ENCODE measurements around the gene SELENOO. TPM values are rescaled to one million over a fixed set of nuclear protein-coding genes. Genes with fewer than 3 reads are reported as not detected.

SELENOO gene
- total RNA-seq, 4 donors from 2014 or later = 36.1 to 66.6 (median 44.8) TPM

DNA sequence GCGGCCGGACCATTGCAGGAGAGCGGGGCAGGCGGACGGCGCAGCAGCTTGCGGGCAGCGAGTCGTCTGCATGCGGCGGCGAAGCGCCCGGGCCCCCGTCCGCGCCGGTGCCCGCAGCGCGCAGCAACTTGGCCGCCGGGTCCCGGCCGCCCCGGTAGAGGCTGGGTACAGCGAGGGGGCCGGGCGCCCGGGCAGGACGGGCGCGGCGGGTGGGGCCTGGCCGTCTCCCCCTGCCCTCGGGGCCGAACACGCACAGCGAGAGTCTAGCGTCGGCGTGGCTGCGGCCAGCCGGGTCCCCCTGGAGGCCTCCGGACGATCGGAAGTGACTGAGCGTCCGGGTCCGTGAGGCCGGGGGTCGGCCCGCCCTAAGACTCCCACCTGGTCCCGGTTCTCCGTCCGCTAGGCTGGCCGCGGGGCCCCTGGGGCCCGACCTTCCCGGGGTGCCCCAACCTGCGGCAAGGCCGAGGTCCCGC, 15.9 kb upstream of the SELENOO start:
- Histone ChIP-seq H3K4me1 (peaks cover 0 to 49% (median 26%) of the 10 kb centered on the region in 4 donors), H3K36me3 (no peaks in the 10 kb centered on the region), H3K9me3 (no peaks in the 10 kb centered on the region), H3K4me3 (peak overlapping the region; percentile 48 to 67 (median 50)), H3K27ac (peak overlapping the region in 2 of 4 donors; percentile 31 to 58), H3K27me3 (peaks cover 0 to 3% of the 10 kb centered on the region in 2 donors)
- DNase-seq (ENCODE audit: low spot score in 2 of 2) = no peak
- TF ChIP-seq, protein P1, sequence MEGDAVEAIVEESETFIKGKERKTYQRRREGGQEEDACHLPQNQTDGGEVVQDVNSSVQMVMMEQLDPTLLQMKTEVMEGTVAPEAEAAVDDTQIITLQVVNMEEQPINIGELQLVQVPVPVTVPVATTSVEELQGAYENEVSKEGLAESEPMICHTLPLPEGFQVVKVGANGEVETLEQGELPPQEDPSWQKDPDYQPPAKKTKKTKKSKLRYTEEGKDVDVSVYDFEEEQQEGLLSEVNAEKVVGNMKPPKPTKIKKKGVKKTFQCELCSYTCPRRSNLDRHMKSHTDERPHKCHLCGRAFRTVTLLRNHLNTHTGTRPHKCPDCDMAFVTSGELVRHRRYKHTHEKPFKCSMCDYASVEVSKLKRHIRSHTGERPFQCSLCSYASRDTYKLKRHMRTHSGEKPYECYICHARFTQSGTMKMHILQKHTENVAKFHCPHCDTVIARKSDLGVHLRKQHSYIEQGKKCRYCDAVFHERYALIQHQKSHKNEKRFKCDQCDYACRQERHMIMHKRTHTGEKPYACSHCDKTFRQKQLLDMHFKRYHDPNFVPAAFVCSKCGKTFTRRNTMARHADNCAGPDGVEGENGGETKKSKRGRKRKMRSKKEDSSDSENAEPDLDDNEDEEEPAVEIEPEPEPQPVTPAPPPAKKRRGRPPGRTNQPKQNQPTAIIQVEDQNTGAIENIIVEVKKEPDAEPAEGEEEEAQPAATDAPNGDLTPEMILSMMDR (IDR thresholded peaks at IDR 0.05) = no peak
- TF ChIP-seq POLR2A (IDR thresholded peaks at IDR 0.05) (no peak), EP300 (IDR thresholded peaks at IDR 0.05) (no peak)
- 25 to 45% methylated on average over 6 to 25 of the region's 63 CpGs for WGBS, 2 donors

DNA sequence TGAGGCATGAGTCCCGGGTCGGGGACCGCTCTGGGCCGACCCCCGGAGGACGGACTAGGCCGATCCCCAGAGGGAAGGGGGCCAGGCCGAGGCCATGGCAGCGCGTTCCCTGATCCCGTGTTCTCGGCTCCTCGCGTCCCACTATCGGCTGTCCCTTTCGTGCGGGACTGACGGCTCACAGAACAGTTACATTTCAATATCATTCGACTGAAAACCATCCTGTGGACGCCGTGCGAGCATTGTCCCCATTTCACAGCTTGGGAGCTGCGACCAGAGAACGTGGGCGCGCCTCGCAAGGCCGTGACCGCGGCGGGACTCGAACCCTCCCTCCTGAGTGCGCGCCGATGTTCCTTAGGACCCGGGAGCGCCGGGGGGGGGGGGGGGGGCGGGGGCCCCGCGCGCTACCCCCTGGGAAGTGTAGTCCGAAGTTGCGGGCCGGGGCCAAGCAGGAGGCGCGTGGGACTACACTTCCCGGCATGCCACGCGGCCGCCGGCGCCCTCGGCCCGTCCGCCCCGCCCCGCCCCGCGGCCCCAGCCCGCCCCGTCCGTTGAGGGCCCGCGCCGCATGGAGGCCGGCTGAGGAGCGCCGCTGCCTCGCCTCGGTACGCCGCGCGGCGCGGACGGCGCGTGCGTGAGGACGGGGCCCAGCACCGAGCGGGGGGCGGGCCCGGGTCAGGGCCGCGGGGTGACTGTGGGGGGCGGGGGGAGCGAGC, 15.3 kb upstream of the SELENOO start, which contains the start of gene TRABD:
Gene TRABD, plus strand, starts transcription at position 539 of the 713 bp plus-strand sequence. CDS start 7,148 bp downstream, outside the sequence.
- H3K4me3 ChIP-seq = peak within 1 kb of the TSS; percentile 51 to 68 (median 61)
- H3K27ac ChIP-seq = peak within 1 kb of the TSS; percentile 11 to 77 (median 74)
- no peak for TF ChIP-seq POLR2A (IDR thresholded peaks at IDR 0.05)
- TF ChIP-seq, protein P1 (IDR thresholded peaks at IDR 0.05) = peak in 1 of 5 experiments; percentile 8
- TF ChIP-seq EP300 (IDR thresholded peaks at IDR 0.05) = peak in 1 of 2 donors; percentile 31
- no peaks in the 10 kb centered on the region for H3K27me3 ChIP-seq
- WGBS, 2 donors = 2 to 3% methylated on average over 20 to 52 of the region's 90 CpGs
- H3K4me1 ChIP-seq = peaks cover 0 to 55% (median 31%) of the 10 kb centered on the region in 4 donors
- H3K9me3 ChIP-seq = no peaks in the 10 kb centered on the region
- DNase-seq (ENCODE audit: low spot score in 2 of 2) = peak; percentile 65 to 74
- no peaks in the 10 kb centered on the region for H3K36me3 ChIP-seq

DNA sequence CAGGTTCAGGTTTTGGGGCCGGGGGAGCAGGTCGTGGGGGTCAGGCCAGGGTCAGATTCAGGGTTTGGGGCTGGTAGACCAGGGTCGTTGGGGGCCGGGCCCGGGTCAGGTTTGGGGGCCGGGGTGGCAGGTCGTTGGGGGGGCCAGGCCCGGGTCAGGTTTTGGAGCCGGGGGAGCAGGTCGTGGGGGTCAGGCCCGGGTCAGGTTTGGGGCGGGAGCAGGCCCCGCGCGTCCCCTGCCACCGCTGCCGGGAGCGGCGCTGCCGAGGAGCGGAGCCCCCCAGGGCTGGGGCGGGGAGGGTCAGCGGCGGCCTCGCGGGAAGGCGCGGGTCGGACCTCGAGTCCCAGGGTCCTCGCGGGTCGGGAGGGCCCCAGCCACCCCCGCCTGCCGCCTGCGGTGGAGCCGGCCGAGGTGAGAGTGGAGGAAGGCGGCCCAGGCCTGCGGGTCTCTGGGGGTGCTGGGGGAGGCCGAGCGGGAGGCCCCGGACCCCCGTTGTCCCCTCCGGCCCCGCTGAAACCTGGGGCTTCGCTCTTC, 14.6 kb upstream of the SELENOO start:
- 0 to 8% methylated on average over 6 to 7 of the region's 47 CpGs for WGBS, 2 donors
- Histone ChIP-seq H3K4me3 (peak overlapping the region; percentile 51 to 68 (median 61)), H3K27ac (peak overlapping the region; percentile 11 to 77 (median 74)), H3K36me3 (no peaks in the 10 kb centered on the region), H3K9me3 (no peaks in the 10 kb centered on the region), H3K4me1 (peaks cover 0 to 63% (median 37%) of the 10 kb centered on the region in 4 donors), H3K27me3 (no peaks in the 10 kb centered on the region)
- no peak for DNase-seq (ENCODE audit: low spot score in 2 of 2)
- TF ChIP-seq, protein P1 (IDR thresholded peaks at IDR 0.05) = no peak
- no peak for TF ChIP-seq EP300 (IDR thresholded peaks at IDR 0.05)
- no peak for TF ChIP-seq POLR2A (IDR thresholded peaks at IDR 0.05)

DNA sequence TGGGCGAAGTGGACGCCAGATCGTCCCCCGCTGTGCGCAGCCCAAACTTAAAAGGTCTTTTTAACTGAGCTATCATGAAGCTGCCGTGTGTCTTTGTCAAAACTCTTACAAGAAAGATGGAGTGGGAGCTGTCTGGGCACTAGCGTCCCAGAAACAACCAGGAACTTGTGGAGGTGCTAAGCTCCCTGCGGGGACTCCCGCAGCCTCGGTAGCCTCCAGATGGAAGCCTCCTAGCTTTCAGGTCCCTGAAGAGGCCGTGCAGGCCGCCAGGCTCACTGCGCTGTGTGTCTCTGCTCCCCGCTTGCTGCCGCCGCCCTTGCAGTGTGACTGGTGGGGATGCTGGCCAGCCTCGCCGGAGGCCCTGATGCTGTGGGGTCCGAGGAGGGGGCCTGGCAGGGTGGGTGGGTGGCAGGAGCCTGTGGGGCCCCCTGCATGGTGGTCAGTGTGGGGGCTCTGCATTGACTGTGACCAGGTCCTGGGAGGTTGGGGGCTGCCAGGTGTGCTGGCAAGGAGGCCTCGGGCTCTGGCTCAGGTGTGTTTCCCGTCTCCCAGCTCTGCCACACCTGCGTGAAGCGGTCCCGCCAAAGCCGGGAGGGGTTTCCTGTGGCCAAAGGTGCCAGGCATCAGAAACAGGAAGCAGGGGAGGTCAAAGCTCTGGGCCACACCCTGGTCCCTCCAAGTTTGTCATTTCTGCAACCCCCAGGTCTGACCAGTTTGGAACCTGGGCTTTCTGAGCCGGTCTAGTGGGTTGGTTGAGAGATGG, 13.9 kb upstream of the SELENOO start:
- H3K36me3 ChIP-seq = no peaks in the 10 kb centered on the region
- H3K9me3 ChIP-seq = no peaks in the 10 kb centered on the region
- peak overlapping the region; percentile 51 to 68 (median 61) for H3K4me3 ChIP-seq
- WGBS, 2 donors = 55 to 60% methylated on average over 20 to 26 of the region's 26 CpGs
- TF ChIP-seq EP300 (IDR thresholded peaks at IDR 0.05) = no peak
- TF ChIP-seq POLR2A (IDR thresholded peaks at IDR 0.05) = no peak
- TF ChIP-seq, protein P1 (IDR thresholded peaks at IDR 0.05) = no peak
- peak overlapping the region; percentile 11 to 77 (median 74) for H3K27ac ChIP-seq
- peaks cover 0 to 68% (median 40%) of the 10 kb centered on the region in 4 donors for H3K4me1 ChIP-seq
- DNase-seq (ENCODE audit: low spot score in 2 of 2) = no peak
- no peaks in the 10 kb centered on the region for H3K27me3 ChIP-seq

All from tibial nerve (tissue), 4 donors.